ENCODE data around the gene GNA15. TPM values are rescaled to one million over a fixed set of nuclear protein-coding genes. Genes with fewer than 3 reads are reported as not detected.

The GNA15 gene
- total and polyA plus RNA-seq, 2 donors (not counting 3 experiments of a cell fraction or from before 2014, with no cell fraction given) = 0.17 TPM; not detected in 1

- no peak for DNase-seq (ENCODE audit: low read depth, low spot score)
- Histone ChIP-seq H3K9me1 (replicated peaks; ENCODE audit: control insufficient read depth, extremely low read depth, insufficient read depth, low read length) (no peaks in the 10 kb centered on the region), H3K4me1 (ENCODE audit: control insufficient read depth, extremely low read depth, insufficient read depth, low read length) (no peaks in the 10 kb centered on the region), H2AFZ (ENCODE audit: low read depth, low read length) (no peak overlapping the region), H3K9me3 (replicated peaks; ENCODE audit: control insufficient read depth, insufficient read depth, low read length) (no peaks in the 10 kb centered on the region), H3K79me2 (ENCODE audit: control insufficient read depth, insufficient read depth, low read length) (no peaks in the 10 kb centered on the region), H3K4me3 (replicated peaks in 1 of 3; ENCODE audit: insufficient read depth in 1 of 3, low read depth in 1 of 3, low read length in 3 of 3) (no peak overlapping the region), H3K4me2 (ENCODE audit: insufficient read depth, low read length) (no peak overlapping the region), H3K27me3 (ENCODE audit: control insufficient read depth in 2 of 2, insufficient read depth in 2 of 2, low read length in 2 of 2) (no peaks in the 10 kb centered on the region), H3K27ac (ENCODE audit: insufficient read depth, low read depth, low read length) (no peak overlapping the region), H4K20me1 (replicated peaks; ENCODE audit: control insufficient read depth, extremely low read depth, insufficient read depth, low read length) (no peaks in the 10 kb centered on the region), H3K36me3 (ENCODE audit: control insufficient read depth in 2 of 2, extremely low read depth in 1 of 2, insufficient read depth in 2 of 2, low read length in 2 of 2) (peaks cover 0 to 18% of the 10 kb centered on the region in 2 experiments), H3K9ac (replicated peaks; ENCODE audit: extremely low read depth, insufficient read depth, low read length) (no peak overlapping the region)
- no peak for FAIRE-seq
- no peak for TF ChIP-seq POLR2AphosphoS5 (IDR thresholded peaks at IDR 0.05; ENCODE audit: insufficient read depth, low read depth, low read length)
- no peak for TF ChIP-seq GATA2 (IDR thresholded peaks at IDR 0.05; ENCODE audit: insufficient read depth, insufficient read length, low read depth, low read length)
- TF ChIP-seq CTCF (IDR thresholded peaks at IDR 0.05; ENCODE audit: extremely low read depth in 1 of 2, insufficient read depth in 1 of 2, low read depth in 1 of 2, low read length in 2 of 2) = no peak
- TF ChIP-seq MYC (IDR thresholded peaks at IDR 0.05; ENCODE audit: low read depth, low read length) = no peak
- no peak for TF ChIP-seq JUN (IDR thresholded peaks at IDR 0.05; ENCODE audit: borderline replicate concordance, insufficient read depth, insufficient read length, low read depth)
- BruUV-seq (replicated peaks) = no TSS peak
- dilution Hi-C loops (cut with MboI; ENCODE audit: extremely low pct_ligation_motif_present, low sequenced_read_pairs) (no loop called here), intact Hi-C loops (cut with micrococcal nuclease) (no loop called here)
- CTCF ChIA-PET = interaction anchor here (1.0 to 1.5 kb wide), 3 partner anchors 25 to 248 kb away, joined by 3 to 5 read pairs (median 3); partner anchors contain the start of gene CELF5
- POLR2A ChIA-PET = no interaction called here
Measured at GRCh38 chr19:3198901-3199700, 63.3 kb downstream of the GNA15 start.

Measured in endothelial cell of umbilical vein (primary cell).